ENCODE results near the gene CDON.

The CDON gene

GRCh38 chr11:125959511-125959910 is 103.2 kb downstream of the CDON start:
- no CpG with 5 or more reads among the region's 6 CpGs for WGBS, 2 donors (ENCODE audit: extremely low coverage in 2 of 2, insufficient read length in 2 of 2, insufficient replicate concordance in 1 of 2)
- Histone ChIP-seq H3K4me1 (ENCODE audit: control insufficient read depth in 2 of 2, insufficient read depth in 1 of 2, low read depth in 1 of 2, low read length in 2 of 2) (peaks cover 0 to 2% of the 10 kb centered on the region in 2 donors), H3K4ac (ENCODE audit: low read length) (no peak overlapping the region), H2AFZ (ENCODE audit: low read length) (no peak overlapping the region), H2AK5ac (ENCODE audit: low read depth, low read length) (no peak overlapping the region), H3K27ac (replicated peaks; ENCODE audit: low read length) (no peak overlapping the region), H3K23ac (ENCODE audit: low read depth, low read length, poor library complexity) (no peak overlapping the region), H3K79me1 (ENCODE audit: low read depth, low read length) (no peaks in the 10 kb centered on the region), H2BK12ac (ENCODE audit: low read length) (no peak overlapping the region), H3K27me3 (ENCODE audit: control insufficient read depth in 3 of 3, insufficient read depth in 3 of 3, low read depth in 1 of 3, low read length in 3 of 3) (no peaks in the 10 kb centered on the region), H3K4me2 (ENCODE audit: insufficient read depth, low read length, poor library complexity, severe bottlenecking) (no peak overlapping the region), H2BK120ac (ENCODE audit: low read depth, low read length) (no peak overlapping the region), H3K18ac (ENCODE audit: low read length) (no peak overlapping the region), H3K9ac (ENCODE audit: low read depth, low read length, poor library complexity) (no peak overlapping the region), H3K9me3 (replicated peaks in 1 of 2; ENCODE audit: control insufficient read depth in 2 of 2, insufficient read depth in 1 of 2, low read depth in 1 of 2, low read length in 2 of 2) (peaks cover 6 to 32% of the 10 kb centered on the region in 2 donors), H3K4me3 (ENCODE audit: low read length in 2 of 2) (no peak overlapping the region), H3K36me3 (replicated peaks in 1 of 2; ENCODE audit: control insufficient read depth in 2 of 2, insufficient read depth in 2 of 2, low read length in 2 of 2) (peaks cover 29 to 32% of the 10 kb centered on the region in 2 donors), H2BK15ac (ENCODE audit: low read length) (no peak overlapping the region), H4K8ac (ENCODE audit: low read depth, low read length) (no peak overlapping the region), H3K14ac (ENCODE audit: low read length) (no peak overlapping the region), H4K91ac (ENCODE audit: low read depth, low read length, poor library complexity) (no peak overlapping the region), H2BK5ac (ENCODE audit: low read length) (no peak overlapping the region)
- DNase-seq (ENCODE audit: low spot score), result no peak

GRCh38 chr11:125958872-125959400 is 103.7 kb downstream of the CDON start:
- no peak overlapping the region for H2BK15ac ChIP-seq (ENCODE audit: low read length)
- H4K91ac ChIP-seq (ENCODE audit: low read depth, low read length, poor library complexity), result no peak overlapping the region
- H3K9ac ChIP-seq (ENCODE audit: low read depth, low read length, poor library complexity), result no peak overlapping the region
- peaks cover 6 to 32% of the 10 kb centered on the region in 2 donors for H3K9me3 ChIP-seq (replicated peaks in 1 of 2; ENCODE audit: control insufficient read depth in 2 of 2, insufficient read depth in 1 of 2, low read depth in 1 of 2, low read length in 2 of 2)
- H3K4me1 ChIP-seq (ENCODE audit: control insufficient read depth in 2 of 2, insufficient read depth in 1 of 2, low read depth in 1 of 2, low read length in 2 of 2), result peaks cover 0 to 2% of the 10 kb centered on the region in 2 donors
- no peak overlapping the region for H4K8ac ChIP-seq (ENCODE audit: low read depth, low read length)
- H3K27me3 ChIP-seq (ENCODE audit: control insufficient read depth in 3 of 3, insufficient read depth in 3 of 3, low read depth in 1 of 3, low read length in 3 of 3), result no peaks in the 10 kb centered on the region
- H3K23ac ChIP-seq (ENCODE audit: low read depth, low read length, poor library complexity), result no peak overlapping the region
- no peaks in the 10 kb centered on the region for H3K79me1 ChIP-seq (ENCODE audit: low read depth, low read length)
- no peak overlapping the region for H2BK120ac ChIP-seq (ENCODE audit: low read depth, low read length)
- whole genome bisulfite sequencing, 2 donors (ENCODE audit: extremely low coverage in 2 of 2, insufficient read length in 2 of 2, insufficient replicate concordance in 1 of 2), result no CpG with 5 or more reads among the region's 4 CpGs
- H3K4me3 ChIP-seq (ENCODE audit: low read length in 2 of 2), result no peak overlapping the region
- H2BK5ac ChIP-seq (ENCODE audit: low read length), result no peak overlapping the region
- no peak overlapping the region for H3K4ac ChIP-seq (ENCODE audit: low read length)
- no peak for DNase-seq (ENCODE audit: low spot score)
- H3K18ac ChIP-seq (ENCODE audit: low read length), result no peak overlapping the region
- peaks cover 29 to 32% of the 10 kb centered on the region in 2 donors for H3K36me3 ChIP-seq (replicated peaks in 1 of 2; ENCODE audit: control insufficient read depth in 2 of 2, insufficient read depth in 2 of 2, low read length in 2 of 2)
- no peak overlapping the region for H3K14ac ChIP-seq (ENCODE audit: low read length)
- H2AK5ac ChIP-seq (ENCODE audit: low read depth, low read length), result no peak overlapping the region
- no peak overlapping the region for H3K27ac ChIP-seq (replicated peaks; ENCODE audit: low read length)
- no peak overlapping the region for H3K4me2 ChIP-seq (ENCODE audit: insufficient read depth, low read length, poor library complexity, severe bottlenecking)
- H2BK12ac ChIP-seq (ENCODE audit: low read length), result no peak overlapping the region
- H2AFZ ChIP-seq (ENCODE audit: low read length), result no peak overlapping the region

GRCh38 chr11:125957618-125958332 is 104.9 kb downstream of the CDON start:
- Histone ChIP-seq H3K14ac (ENCODE audit: low read length) (no peak overlapping the region), H2BK5ac (ENCODE audit: low read length) (no peak overlapping the region), H2BK15ac (ENCODE audit: low read length) (no peak overlapping the region), H3K9ac (ENCODE audit: low read depth, low read length, poor library complexity) (no peak overlapping the region), H3K4me3 (ENCODE audit: low read length in 2 of 2) (no peak overlapping the region), H3K4me2 (ENCODE audit: insufficient read depth, low read length, poor library complexity, severe bottlenecking) (no peak overlapping the region), H2BK120ac (ENCODE audit: low read depth, low read length) (no peak overlapping the region), H2AK5ac (ENCODE audit: low read depth, low read length) (no peak overlapping the region), H3K4me1 (ENCODE audit: control insufficient read depth in 2 of 2, insufficient read depth in 1 of 2, low read depth in 1 of 2, low read length in 2 of 2) (peaks cover 0 to 2% of the 10 kb centered on the region in 2 donors), H4K91ac (ENCODE audit: low read depth, low read length, poor library complexity) (no peak overlapping the region), H3K23ac (ENCODE audit: low read depth, low read length, poor library complexity) (no peak overlapping the region), H3K79me1 (ENCODE audit: low read depth, low read length) (no peaks in the 10 kb centered on the region), H3K36me3 (replicated peaks in 1 of 2; ENCODE audit: control insufficient read depth in 2 of 2, insufficient read depth in 2 of 2, low read length in 2 of 2) (peaks cover 29% of the 10 kb centered on the region in 2 donors), H2BK12ac (ENCODE audit: low read length) (no peak overlapping the region), H3K18ac (ENCODE audit: low read length) (no peak overlapping the region), H3K4ac (ENCODE audit: low read length) (no peak overlapping the region), H2AFZ (ENCODE audit: low read length) (no peak overlapping the region), H3K9me3 (replicated peaks in 1 of 2; ENCODE audit: control insufficient read depth in 2 of 2, insufficient read depth in 1 of 2, low read depth in 1 of 2, low read length in 2 of 2) (peaks cover 2 to 22% of the 10 kb centered on the region in 2 donors), H4K8ac (ENCODE audit: low read depth, low read length) (no peak overlapping the region), H3K27ac (replicated peaks; ENCODE audit: low read length) (no peak overlapping the region), H3K27me3 (ENCODE audit: control insufficient read depth in 3 of 3, insufficient read depth in 3 of 3, low read depth in 1 of 3, low read length in 3 of 3) (no peaks in the 10 kb centered on the region)
- no peak for DNase-seq (ENCODE audit: low spot score)
- no CpG with 5 or more reads among the region's 14 CpGs for WGBS, 2 donors (ENCODE audit: extremely low coverage in 2 of 2, insufficient read length in 2 of 2, insufficient replicate concordance in 1 of 2)

- Histone ChIP-seq H3K18ac (ENCODE audit: low read length) (no peak overlapping the region), H2AK5ac (ENCODE audit: low read depth, low read length) (no peak overlapping the region), H4K8ac (ENCODE audit: low read depth, low read length) (no peak overlapping the region), H2BK12ac (ENCODE audit: low read length) (no peak overlapping the region), H3K9ac (ENCODE audit: low read depth, low read length, poor library complexity) (no peak overlapping the region), H3K23ac (ENCODE audit: low read depth, low read length, poor library complexity) (no peak overlapping the region), H3K27me3 (ENCODE audit: control insufficient read depth in 3 of 3, insufficient read depth in 3 of 3, low read depth in 1 of 3, low read length in 3 of 3) (no peaks in the 10 kb centered on the region), H2BK120ac (ENCODE audit: low read depth, low read length) (no peak overlapping the region), H2AFZ (ENCODE audit: low read length) (no peak overlapping the region), H2BK5ac (ENCODE audit: low read length) (no peak overlapping the region), H3K27ac (replicated peaks; ENCODE audit: low read length) (no peak overlapping the region), H4K91ac (ENCODE audit: low read depth, low read length, poor library complexity) (no peak overlapping the region), H3K4ac (ENCODE audit: low read length) (no peak overlapping the region), H3K4me3 (ENCODE audit: low read length in 2 of 2) (no peak overlapping the region), H3K36me3 (replicated peaks in 1 of 2; ENCODE audit: control insufficient read depth in 2 of 2, insufficient read depth in 2 of 2, low read length in 2 of 2) (peaks cover 25 to 27% of the 10 kb centered on the region in 2 donors), H3K4me2 (ENCODE audit: insufficient read depth, low read length, poor library complexity, severe bottlenecking) (no peak overlapping the region), H3K9me3 (replicated peaks in 1 of 2; ENCODE audit: control insufficient read depth in 2 of 2, insufficient read depth in 1 of 2, low read depth in 1 of 2, low read length in 2 of 2) (peaks cover 0 to 12% of the 10 kb centered on the region in 2 donors), H3K14ac (ENCODE audit: low read length) (no peak overlapping the region), H3K79me1 (ENCODE audit: low read depth, low read length) (no peaks in the 10 kb centered on the region), H3K4me1 (ENCODE audit: control insufficient read depth in 2 of 2, insufficient read depth in 1 of 2, low read depth in 1 of 2, low read length in 2 of 2) (peaks cover 0 to 4% of the 10 kb centered on the region in 2 donors), H2BK15ac (ENCODE audit: low read length) (no peak overlapping the region)
- WGBS, 2 donors (ENCODE audit: extremely low coverage in 2 of 2, insufficient read length in 2 of 2, insufficient replicate concordance in 1 of 2), result no CpG with 5 or more reads among the region's 22 CpGs
- DNase-seq (ENCODE audit: low spot score), result no peak
Measured at GRCh38 chr11:125956391-125957134, 106.1 kb downstream of the CDON start.

Measured in neuronal stem cell (in vitro differentiated cells).